Stimulated activated CD8-positive, alpha-beta memory T cell treated with anti-CD3 and anti-CD28 coated beads, Interleukin-2, amount 100 ng/mL, for 48 hours (primary cell): ENCODE results near the gene BRICD5.

Experiments used
- DNase-seq, 2 donors: peaks; one replicate each; pipeline ENCODE4 v3.0.0-alpha.2; 2020; ENCODE audit warnings: low read depth in 2 of 2

The BRICD5 gene

DNA sequence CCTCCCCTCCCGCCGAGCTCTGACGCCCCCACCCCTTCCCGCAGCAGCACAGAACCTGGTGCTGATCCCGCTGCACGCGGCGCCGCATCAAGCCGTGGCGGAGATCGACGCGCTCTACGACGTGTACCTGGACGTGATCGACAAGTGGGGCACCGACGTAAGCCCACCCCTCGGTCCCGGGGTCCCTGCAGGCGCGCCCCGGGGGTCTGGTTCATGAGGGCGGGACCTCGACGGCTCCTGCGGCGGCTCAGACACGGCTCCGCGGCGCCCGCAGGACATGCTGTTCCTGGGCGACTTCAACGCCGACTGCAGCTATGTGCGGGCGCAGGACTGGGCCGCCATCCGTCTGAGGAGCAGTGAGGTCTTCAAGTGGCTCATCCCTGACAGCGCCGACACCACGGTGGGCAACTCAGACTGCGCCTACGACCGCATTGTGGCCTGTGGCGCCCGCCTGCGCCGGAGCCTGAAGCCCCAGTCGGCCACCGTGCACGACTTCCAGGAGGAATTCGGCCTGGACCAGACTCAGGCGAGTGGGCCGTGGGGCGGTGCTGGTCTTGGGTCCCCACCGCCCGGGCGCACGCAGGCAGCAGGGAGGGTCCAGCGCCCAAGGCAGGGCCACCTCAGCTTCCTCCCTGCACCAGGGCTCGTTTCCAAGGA, 27.0 kb upstream of the BRICD5 start:
- DNase-seq: no peak

DNA sequence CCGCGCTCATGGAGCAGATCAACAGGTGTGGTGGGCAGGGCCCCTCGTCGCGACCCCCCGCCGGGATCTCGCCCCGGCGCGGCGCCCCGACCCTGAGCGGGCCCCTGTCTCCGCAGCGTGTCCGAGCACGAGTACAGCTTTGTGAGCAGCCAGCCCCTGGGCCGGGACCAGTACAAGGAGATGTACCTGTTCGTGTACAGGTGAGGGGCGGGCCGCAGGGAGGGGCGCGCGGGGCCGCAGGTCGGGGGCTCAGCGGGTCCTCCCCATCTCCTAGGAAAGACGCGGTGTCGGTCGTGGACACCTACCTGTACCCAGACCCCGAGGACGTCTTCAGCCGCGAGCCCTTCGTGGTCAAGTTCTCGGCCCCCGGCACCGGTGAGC, 26.4 kb upstream of the BRICD5 start:
- DNase-seq: no peak

DNA sequence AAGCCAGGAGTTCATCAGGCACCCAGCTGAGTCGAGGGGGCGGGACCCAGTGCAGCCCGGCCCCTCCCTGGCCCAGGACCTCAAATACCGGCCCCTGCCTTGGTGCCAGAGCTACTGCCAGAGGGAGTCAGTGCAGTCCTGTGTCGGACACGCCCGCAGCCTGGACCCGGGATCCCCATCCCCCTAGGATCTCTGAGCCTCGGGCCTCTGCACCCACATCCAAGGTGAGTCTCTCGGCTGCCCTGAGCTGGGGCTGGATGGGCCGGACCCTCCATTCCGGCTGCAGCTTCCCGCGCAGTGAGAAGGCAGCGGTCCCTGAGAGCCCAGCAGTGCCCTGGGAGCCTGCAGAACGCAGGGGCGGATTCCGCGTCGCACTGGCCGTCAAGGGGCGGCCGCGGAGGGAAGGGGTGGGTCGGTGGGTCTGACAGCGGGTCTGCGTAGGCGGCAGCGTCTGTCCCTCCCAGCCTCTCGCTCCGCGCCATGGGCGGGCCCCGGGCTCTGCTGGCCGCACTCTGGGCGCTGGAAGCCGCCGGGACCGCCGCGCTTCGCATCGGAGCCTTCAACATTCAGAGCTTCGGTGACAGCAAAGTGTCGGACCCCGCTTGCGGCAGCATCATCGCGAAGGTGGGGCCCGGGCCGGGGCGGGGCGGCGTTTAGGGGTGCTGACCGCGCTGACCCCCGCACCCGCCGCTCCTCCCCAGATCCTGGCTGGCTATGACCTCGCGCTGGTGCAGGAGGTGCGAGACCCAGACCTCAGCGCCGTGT, 25.9 kb upstream of the BRICD5 start, which contains the start of gene DNASE1L2:
DNASE1L2 (plus strand) TSS at position 108 of the 765 bp plus-strand sequence; CDS start at position 481, 373 bp downstream.
- no peak for DNase-seq

DNA sequence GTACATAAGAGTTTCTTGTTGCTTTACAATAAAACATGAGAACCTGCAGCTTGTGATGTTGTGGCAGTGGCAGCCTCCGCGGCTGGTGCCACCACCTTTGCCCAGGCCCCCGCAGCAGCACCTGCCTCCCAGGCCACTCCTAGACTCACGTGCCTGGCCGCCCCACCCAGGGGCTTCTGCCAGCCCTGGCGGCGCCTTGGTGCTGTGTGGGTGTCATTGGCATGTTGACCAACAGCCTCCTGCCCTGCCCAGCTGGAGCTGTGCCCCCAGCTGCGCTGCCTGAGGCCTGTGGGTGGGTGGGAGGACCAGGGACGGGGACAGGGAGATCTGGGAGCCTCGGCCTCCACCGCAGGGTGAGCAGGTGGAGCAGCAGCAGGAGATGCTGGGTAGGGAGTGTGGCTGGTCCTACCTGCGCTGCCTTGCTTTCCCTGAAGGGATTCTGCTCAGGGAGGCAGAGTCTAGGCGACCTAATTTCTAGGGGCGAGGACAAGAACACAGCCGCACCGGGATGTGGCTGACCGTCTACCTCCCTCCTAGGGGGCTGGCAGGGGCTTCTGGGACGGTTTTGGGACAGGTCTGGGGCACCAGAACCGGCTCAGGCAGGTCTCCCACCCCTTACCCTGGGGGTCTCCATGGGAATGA, 25.2 kb upstream of the BRICD5 start:
- no peak for DNase-seq

DNA sequence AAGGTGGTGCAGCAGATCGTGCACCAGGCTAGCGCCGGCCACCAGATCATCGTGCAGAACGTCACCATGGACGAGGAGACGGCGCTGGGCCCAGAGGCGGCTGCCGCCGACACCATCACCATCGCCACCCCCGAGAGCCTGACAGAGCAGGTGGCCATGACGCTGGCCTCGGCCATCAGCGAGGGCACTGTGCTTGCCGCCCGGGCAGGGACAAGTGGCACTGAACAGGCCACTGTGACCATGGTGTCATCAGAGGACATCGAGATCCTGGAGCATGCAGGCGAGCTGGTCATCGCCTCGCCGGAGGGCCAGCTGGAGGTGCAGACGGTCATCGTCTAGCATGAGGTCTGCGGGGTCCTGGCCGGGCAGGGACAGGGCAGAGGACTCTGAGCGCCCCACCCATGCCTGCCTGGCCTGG, 24.6 kb upstream of the BRICD5 start:
- no peak for DNase-seq

DNA sequence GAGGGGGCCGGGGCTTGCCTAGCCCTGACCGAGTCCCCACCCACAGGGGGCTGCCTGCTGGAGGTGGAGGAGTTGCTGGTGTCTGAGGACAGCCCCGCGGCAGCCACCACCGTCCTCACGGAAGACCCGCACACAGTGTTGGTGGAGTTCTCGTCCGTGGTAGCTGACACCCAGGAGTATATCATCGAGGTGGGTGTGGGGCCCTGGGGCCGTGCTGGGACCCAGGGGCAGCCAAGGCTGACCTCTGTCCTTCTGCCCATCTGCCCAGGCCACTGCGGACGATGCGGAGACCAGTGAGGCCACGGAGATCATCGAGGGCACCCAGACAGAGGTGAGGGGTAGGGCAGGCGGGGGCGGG, 24.1 kb upstream of the BRICD5 start:
- no peak for DNase-seq

DNA sequence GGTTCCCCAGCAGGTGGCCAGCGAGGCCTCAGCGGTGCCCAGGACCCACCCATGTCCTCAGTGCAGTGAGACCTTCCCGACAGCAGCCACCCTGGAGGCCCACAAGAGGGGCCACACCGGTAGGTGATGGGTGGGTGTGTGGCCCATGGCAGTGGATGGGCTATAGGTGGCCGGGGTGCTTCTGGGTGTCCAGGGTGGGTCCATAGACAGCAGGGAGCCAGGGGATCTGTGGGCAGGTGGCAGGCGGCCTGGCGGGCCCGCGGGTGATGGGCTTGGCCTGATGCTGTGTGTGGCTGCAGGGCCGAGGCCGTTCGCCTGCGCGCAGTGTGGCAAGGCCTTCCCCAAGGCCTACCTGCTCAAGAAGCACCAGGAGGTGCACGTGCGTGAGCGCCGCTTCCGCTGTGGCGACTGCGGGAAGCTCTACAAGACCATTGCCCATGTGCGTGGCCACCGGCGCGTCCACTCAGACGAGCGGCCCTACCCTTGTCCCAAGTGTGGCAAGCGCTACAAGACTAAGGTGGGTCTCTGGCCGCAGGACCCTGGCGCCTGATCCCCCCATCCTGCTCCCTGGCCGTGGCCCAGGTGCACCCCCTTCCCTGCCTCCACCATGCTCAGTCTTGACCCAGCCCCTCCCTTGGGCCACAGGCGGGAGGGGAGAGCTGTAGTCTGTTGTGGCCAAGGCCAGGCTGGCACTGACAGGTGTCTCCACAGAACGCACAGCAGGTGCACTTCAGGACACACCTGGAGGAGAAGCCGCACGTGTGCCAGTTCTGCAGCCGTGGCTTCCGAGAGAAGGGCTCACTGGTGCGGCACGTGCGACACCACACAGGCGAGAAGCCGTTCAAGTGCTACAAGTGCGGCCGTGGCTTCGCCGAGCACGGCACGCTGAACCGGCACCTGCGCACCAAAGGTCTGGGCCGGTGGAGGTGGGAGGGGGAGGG, 23.5 kb upstream of the BRICD5 start:
- no peak for DNase-seq

DNA sequence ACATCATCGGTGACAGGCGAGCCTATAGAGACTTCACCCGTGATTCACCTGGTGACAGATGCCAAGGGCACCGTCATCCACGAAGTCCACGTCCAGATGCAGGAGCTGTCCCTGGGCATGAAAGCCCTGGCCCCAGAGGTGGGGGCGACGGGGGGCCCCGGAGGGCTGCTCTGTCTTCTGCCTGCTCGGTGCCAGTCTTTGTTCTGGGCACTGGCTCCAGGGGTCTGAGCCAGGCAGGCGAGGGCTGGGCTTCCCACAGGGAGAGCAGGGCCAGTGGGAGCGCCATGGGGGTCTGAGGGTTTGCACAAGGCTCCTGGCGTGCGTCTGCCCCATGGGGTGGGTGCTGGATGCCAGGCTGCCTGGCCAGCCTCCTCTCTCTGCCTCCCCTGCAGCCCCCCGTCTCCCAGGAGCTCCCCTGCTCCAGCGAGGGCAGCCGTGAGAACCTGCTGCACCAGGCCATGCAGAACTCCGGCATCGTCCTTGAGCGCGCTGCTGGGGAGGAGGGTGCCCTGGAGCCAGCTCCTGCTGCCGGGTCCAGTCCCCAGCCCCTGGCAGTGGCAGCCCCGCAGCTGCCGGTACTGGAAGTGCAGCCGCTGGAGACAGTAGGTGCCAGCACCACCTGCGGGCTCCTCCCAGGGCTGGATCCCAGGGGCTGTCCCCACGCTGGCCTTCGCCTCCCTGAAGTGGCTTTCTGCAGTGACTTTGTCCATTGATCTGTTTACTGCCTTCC, 22.5 kb upstream of the BRICD5 start:
- DNase-seq: no peak

DNA sequence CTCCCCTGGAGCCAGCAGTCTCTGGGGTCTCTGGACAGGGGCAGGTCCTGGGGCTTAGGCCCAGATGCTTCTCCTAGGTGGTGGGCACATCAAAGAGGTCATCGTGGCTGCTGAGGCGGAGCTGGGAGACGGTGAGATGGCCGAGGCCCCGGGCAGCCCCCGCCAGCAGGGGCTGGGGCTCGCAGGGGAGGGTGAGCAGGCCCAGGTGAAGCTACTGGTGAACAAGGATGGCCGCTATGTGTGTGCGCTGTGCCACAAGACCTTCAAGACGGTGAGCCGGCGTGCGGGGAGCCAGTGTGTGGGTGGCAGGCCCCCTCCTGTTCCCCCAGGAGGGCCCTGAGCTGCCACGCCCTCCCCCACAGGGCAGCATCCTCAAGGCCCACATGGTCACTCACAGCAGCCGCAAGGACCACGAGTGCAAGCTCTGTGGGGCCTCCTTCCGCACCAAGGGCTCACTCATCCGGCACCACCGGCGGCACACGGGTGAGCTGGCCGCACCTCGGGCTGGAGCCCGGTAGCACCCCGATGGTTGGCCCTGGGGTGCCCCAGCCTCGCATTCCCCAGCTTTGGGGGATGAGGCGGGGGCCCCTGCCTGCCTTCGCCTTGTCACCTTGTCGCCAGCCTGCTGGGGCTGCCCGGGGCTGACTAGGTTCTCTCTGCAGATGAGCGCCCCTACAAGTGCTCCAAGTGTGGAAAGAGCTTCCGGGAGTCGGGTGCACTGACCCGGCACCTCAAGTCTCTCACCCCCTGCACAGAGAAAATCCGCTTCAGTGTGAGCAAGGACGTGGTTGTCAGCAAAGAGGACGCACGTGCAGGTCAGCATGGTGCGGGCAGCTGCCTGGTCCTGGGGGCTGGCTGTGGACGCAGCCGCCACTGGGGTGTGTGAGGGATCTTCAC, 21.7 kb upstream of the BRICD5 start:
- no peak for DNase-seq

DNA sequence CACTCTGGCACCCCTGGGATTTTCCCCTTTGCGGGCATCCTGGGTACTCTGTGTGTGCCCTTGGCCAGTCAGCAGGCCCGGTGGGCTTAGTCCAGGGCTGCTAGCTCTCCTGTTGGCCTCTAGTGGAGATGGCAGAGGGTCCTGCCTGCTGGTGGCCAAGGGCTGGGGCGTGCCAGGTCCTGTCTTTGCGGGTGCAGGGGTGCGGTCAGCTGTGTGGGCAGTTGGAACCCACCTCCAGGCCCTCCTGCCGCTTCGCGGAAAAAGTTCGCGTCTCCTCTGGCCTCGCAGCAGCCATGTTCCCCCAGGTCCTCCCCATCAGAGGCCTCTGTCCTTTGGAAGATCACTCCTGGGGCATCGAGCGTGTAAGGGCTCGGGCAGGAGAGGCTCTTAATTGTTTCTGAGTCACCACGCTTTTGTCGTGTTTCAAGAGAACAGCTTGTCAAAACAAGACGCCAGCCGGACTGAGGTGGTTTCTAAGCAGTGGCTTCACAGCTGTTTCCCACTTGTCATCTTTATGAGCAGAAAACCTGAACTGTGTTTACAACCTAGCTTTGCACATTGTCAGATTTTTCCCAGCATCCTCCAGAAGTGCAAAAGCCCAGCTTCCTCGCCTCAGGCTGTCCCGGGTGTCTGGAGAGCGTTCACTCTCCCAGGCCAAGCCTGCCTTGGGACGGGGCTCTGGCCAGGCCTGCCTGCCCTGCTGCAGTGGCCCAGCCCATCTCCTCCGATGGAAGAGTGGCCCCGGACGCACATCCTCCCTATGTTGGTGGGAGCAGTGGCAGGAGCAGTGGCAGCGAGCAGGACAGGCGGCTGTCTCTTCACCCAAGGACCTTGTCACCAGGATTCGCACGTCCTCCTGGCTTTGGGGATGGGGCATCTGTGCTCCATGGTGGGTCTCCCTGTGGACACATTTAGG, 20.6 kb upstream of the BRICD5 start:
- no peak for DNase-seq

DNA sequence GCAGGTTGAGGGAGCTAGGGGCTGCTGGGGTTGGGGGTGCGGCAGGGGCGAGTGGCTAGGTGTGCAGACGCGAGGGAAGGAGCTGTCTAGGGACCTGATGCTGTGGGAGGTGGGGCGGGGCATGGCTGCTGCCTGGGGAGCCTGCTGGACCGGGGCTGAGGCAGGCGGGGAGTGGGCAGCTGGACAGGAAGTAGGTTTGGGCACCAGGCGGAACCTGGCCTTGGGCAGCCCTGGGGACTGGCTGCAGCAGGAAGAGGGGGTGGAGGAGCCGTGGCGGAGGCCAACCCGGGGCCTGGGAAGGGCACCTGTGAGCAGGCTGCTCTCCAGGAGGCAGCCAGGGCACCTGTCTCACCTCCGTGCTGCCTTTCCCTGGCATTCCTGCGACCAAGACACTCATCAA, 19.7 kb upstream of the BRICD5 start:
- no peak for DNase-seq

DNA sequence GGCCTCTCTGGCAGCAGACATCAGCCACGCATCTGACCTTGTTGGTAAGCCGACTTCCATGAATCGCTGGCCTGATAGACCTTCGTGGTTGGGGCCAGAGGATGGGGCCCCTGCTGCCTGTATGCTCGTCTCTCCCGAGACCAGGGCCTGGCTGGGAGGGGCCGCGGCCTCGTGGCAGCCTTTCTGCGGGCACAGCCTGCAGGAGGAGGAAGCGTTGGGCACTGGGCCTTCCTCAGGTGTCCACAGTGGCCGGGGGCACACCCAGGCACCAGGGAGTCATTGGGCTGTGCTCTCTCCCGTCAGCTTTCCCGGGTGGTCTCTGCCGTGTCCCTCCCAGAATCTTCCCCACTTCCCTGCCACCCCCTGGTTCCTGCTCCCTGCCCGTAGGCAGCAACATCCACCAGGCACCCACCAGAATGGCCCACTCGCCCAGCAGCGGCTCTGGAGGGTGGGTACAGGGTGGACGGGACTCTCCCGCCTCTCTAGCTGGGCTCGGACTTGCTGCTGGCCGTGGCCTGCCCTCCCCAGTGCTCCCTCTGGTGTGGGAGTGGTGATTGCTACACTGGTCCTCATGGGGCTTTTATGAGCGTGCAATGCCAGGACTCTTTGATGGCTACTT, 19.1 kb upstream of the BRICD5 start:
- no peak for DNase-seq

DNA sequence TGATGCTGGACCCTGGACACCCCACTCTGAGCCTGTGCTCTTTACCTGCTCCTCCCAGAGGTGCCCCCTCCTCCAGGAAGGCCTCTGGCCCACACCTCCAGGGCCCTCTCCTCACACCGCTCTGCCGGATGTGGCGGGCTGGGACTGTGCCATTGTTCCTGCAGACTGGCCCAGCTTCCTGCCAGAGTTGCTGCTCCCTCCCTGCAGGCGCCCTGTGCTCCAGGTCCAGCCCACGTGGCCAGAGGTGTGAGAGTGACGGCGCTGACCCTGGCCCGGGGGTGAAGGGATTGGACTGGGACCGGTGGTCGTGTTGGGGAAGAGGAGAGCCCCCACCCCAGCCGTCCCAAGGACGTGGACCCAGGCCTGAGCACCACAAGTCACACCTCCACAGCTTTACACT, 18.4 kb upstream of the BRICD5 start:
- no peak for DNase-seq

DNA sequence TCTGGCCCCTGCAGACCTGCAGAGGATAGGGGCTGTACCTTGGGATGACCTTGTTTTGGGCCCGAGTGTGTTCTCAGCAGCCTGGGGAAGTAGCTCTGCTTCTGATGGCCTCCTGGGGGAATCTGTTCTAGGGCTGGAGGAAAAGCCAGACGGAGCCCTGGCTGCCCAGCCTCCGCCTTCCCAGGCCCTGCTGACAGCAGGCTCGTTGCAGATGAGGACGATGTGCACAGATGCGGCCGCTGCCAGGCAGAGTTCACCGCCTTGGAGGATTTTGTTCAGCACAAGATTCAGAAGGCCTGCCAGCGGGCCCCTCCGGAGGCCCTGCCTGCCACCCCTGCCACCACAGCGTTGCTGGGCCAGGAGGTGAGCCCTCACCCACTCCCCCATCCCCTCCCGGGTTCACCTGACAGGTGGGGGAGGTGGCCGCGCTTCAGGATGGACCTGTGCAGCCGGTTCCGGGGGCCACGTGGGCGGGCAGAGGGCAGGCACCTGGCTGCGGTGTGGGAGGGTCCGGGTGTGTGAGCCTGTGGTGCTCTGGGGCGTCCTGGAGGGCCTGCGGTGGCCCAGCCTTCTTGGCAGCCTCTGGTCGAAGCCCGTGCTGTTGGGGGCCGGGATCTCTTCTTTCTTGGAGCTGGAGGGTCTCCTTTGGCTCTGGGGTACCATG, 17.6 kb upstream of the BRICD5 start:
- no peak for DNase-seq

DNA sequence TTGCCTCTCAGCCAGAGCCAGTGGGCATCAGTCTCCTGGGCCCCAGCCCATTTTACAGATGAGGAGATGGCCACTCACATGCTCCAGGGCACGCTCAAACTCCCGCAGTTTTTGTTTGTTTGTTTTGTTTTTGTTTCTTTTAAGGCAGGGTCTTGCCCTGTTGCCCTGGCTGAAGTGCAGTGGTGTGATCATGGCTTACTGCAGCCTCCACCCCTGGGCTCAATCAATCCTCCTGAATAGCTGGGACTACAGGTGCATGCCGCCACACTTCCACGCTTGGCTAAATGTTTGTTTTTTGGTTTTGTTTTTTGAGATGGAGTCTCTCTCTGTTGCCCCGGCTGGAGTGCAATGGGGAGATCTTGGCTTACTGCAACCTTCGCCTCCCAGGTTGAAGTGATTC, 16.3 kb upstream of the BRICD5 start:
- DNase-seq: no peak

DNA sequence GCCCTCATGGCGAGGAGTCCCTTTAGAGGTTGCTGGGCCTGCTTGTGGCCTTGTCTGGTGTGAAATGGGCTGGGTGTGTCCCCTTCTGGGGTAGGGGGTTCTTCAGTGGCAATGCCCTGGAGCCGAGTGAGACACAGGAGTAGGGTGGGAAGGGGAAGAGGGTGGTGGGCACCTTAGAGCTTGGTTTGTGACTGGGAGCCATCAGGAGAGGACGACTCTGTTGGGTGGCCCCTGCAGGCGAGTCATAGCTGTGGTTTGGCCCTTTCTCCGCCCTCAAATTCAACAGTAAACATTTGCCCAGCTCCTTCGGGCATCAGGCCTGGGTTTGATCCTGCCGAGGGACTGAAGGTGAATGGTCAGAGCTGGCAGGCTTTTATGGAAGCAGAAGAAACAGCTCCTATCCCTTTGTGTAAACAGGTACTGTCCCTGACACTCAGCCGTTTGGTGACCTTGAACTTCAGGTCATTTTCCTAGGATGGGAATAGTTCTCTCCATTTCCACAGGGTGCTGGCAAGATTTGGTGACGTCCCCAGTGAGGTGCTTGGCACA, 15.7 kb upstream of the BRICD5 start:
- no peak for DNase-seq

DNA sequence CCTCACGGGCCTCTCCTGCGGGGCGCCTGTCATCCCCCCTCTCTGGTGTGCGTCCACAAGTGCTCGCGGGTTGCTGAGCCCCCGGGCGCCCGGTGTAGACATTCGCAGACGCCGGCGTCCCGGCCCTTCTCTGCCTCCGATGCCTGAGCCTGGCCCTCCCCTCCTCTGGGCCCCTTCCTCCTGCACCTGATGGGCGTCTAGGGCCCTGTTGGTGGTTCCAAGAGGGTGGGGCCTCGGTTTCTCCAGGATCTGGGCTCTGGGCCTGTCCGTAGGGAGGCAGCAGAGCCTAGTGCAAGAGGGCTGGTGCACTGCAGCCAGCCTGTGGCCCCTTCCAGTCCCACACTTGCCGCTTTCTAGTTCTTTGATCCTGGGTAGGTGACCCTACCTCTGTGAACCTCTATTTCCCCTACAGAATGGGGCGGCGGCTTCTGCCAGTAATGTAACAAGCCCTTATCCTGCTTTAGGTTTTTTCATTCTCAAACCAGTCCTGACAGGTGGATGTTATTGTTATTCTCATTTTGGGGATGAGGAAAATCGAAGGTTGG, 13.4 kb upstream of the BRICD5 start:
- no peak for DNase-seq
